DND-41 (cell line): Measurements from ENCODE around the gene SLC35F6.
"Not testable (repeated sequence)": the region's sequence is repeated elsewhere in the genome, so short reads cannot be mapped to it uniquely, and the experiment has no call there.

ENCODE experiments used
- ATAC-seq: fragments of 200-7000 bp; cut with Tn5 transposase; 3 replicates; pipeline ENCODE4 v1.9.1; 2021; ENCODE audit warnings: low read depth; ENCODE audit not compliant: insufficient read depth
- DNase-seq: peaks from one replicate; pipeline ENCODE4 v3.0.0-alpha.2; 2020
- H2AFZ ChIP-seq: 2 replicates; pipeline ENCODE4 v1.6.0; 2012; ENCODE audit warnings: low read depth, low read length
- H3K27ac ChIP-seq: 2 replicates; pipeline ENCODE4 v1.5.1; 2012; ENCODE audit warnings: low read length, inconsistent platforms
- H3K27me3 ChIP-seq: fragments of 200-600 bp; sonication (generic); 2 replicates; pipeline ENCODE4 v1.6.0; 2012; ENCODE audit warnings: low read length, mild to moderate bottlenecking, inconsistent platforms; ENCODE audit not compliant: insufficient read depth, poor library complexity
- H3K36me3 ChIP-seq: 2 replicates; pipeline ENCODE4 v1.5.1; 2012; ENCODE audit warnings: low read length, inconsistent platforms; ENCODE audit not compliant: insufficient read depth
- H3K4me1 ChIP-seq: 2 replicates; pipeline ENCODE4 v1.5.1; 2012; ENCODE audit warnings: mild to moderate bottlenecking, low read length; ENCODE audit not compliant: insufficient read depth
- H3K4me2 ChIP-seq: 2 replicates; pipeline ENCODE4 v1.6.0; 2012; ENCODE audit warnings: mild to moderate bottlenecking, moderate library complexity, low read length, inconsistent platforms; ENCODE audit not compliant: insufficient read depth
- H3K4me3 ChIP-seq, 2 experiments: fragments of 200-600 bp in 1 of 2; shearing (Covaris generic) in 1 of 2; 2 replicates each; pipeline ENCODE4 v1.5.1; 2012 to 2016; ENCODE audit warnings: inconsistent platforms in 2 of 2, low read length in 2 of 2, mild to moderate bottlenecking in 2 of 2, low read depth in 1 of 2, moderate library complexity in 1 of 2
- H3K79me2 ChIP-seq: 2 replicates; pipeline ENCODE4 v1.6.0; 2012; ENCODE audit warnings: low read length, inconsistent platforms; ENCODE audit not compliant: insufficient read depth
- H3K9ac ChIP-seq: 2 replicates; pipeline ENCODE4 v1.6.0; 2012; ENCODE audit warnings: low read depth, mild to moderate bottlenecking, inconsistent platforms, low read length, moderate library complexity
- H3K9me3 ChIP-seq: 2 replicates; pipeline ENCODE4 v1.5.1; 2012; ENCODE audit warnings: low read length, moderate library complexity, mild to moderate bottlenecking, inconsistent platforms; ENCODE audit not compliant: insufficient read depth, severe bottlenecking
- H4K20me1 ChIP-seq: 2 replicates; pipeline ENCODE4 v1.6.0; 2012; ENCODE audit warnings: low read length; ENCODE audit not compliant: insufficient read depth
- EZH2 ChIP-seq: IDR thresholded peaks from 3 replicates; pipeline ENCODE4 v1.6.1; 2012; ENCODE audit warnings: borderline replicate concordance, low read depth, mild to moderate bottlenecking, moderate library complexity, low read length, inconsistent platforms; ENCODE audit not compliant: severe bottlenecking
- TF ChIP-seq, protein P1 (sequence below): IDR thresholded peaks from 2 replicates; pipeline ENCODE4 v1.5.1; 2012; ENCODE audit warnings: borderline replicate concordance, low read length, moderate library complexity, mild to moderate bottlenecking; ENCODE audit not compliant: poor library complexity, severe bottlenecking; ENCODE audit errors: extremely low read depth

The SLC35F6 gene

DNA sequence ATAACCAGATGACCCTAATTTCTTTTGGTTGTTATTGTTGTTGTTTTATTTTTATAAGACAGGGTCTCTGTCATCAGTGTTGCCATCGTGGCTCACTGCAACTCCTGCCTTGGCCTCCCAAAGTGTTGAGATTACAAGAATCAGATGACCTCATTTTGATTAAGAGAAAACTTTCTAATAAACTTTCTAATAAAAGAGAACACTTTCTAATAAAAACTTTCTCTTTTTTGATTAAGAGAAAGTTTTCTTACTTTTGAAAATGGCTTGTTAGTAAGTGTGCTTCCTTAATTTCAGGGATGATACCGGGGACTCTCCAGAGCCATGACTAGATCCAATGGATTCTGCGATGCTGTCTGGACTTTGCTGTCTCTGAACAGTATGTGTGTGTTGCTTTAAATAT is 29.4 kb downstream of the SLC35F6 start:
- TF ChIP-seq EZH2, result no peak
- TF ChIP-seq, protein P1, sequence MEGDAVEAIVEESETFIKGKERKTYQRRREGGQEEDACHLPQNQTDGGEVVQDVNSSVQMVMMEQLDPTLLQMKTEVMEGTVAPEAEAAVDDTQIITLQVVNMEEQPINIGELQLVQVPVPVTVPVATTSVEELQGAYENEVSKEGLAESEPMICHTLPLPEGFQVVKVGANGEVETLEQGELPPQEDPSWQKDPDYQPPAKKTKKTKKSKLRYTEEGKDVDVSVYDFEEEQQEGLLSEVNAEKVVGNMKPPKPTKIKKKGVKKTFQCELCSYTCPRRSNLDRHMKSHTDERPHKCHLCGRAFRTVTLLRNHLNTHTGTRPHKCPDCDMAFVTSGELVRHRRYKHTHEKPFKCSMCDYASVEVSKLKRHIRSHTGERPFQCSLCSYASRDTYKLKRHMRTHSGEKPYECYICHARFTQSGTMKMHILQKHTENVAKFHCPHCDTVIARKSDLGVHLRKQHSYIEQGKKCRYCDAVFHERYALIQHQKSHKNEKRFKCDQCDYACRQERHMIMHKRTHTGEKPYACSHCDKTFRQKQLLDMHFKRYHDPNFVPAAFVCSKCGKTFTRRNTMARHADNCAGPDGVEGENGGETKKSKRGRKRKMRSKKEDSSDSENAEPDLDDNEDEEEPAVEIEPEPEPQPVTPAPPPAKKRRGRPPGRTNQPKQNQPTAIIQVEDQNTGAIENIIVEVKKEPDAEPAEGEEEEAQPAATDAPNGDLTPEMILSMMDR, result no peak
- no peak for ATAC-seq
- no peaks in the 10 kb centered on the region for H3K9me3 ChIP-seq
- H3K4me3 ChIP-seq, result no peak overlapping the region
- peaks cover 19% of the 10 kb centered on the region for H3K4me1 ChIP-seq
- H3K27me3 ChIP-seq, result no peaks in the 10 kb centered on the region
- peaks cover 24% of the 10 kb centered on the region; the same call in 1 of the 2 replicates for H4K20me1 ChIP-seq
- H3K79me2 ChIP-seq, result peaks cover 50% of the 10 kb centered on the region
- no peak for DNase-seq
- H2AFZ ChIP-seq, result no peak overlapping the region
- no peak overlapping the region for H3K9ac ChIP-seq
- no peak overlapping the region for H3K27ac ChIP-seq
- H3K4me2 ChIP-seq, result no peak overlapping the region
- H3K36me3 ChIP-seq, result peaks cover 90% of the 10 kb centered on the region

DNA sequence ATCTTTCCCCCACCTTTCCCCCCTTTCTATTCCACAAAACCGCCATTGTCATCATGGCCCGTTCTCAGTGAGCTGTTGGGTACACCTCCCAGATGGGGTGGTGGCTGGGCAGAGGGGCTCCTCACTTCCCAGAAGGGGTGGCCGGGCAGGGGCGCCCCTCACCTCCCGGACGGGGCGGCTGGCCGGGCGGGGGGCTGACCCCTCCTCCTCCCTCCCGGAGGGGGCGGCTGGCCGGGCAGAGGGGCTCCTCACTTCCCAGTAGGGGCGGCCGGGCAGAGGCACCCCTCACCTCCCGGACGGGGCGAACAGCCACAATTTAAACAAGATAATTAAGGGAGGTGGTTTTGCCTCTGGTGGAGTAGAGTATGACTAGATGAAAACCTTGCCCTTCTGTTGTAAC is 31.1 kb downstream of the SLC35F6 start:
- not testable (repeated sequence) for H3K9ac ChIP-seq, DNase-seq, H3K4me2 ChIP-seq, H3K9me3 ChIP-seq, H2AFZ ChIP-seq, H3K27me3 ChIP-seq, H3K27ac ChIP-seq, H3K4me1 ChIP-seq, H3K4me3 ChIP-seq, ATAC-seq
- Histone ChIP-seq H3K79me2 (peaks cover 34% of the 10 kb centered on the region), H3K36me3 (peaks cover 83% of the 10 kb centered on the region), H4K20me1 (peaks cover 11% of the 10 kb centered on the region; the same call in 1 of the 2 replicates)

GRCh38 chr2:26801328-26801727 is 37.2 kb downstream of the SLC35F6 start:
- no peak overlapping the region for H3K27ac ChIP-seq
- ATAC-seq, result no peak
- H3K27me3 ChIP-seq, result no peaks in the 10 kb centered on the region
- no peaks in the 10 kb centered on the region for H3K79me2 ChIP-seq
- no peak for DNase-seq
- peaks cover 4% of the 10 kb centered on the region; the same call in 1 of the 2 replicates for H4K20me1 ChIP-seq
- no peaks in the 10 kb centered on the region for H3K9me3 ChIP-seq
- H3K4me2 ChIP-seq, result no peak overlapping the region
- TF ChIP-seq, protein P1, result no peak
- no peak for TF ChIP-seq EZH2
- H3K4me3 ChIP-seq, result no peak overlapping the region
- peaks cover 38% of the 10 kb centered on the region for H3K36me3 ChIP-seq
- H3K9ac ChIP-seq, result no peak overlapping the region
- H2AFZ ChIP-seq, result no peak overlapping the region
- no peaks in the 10 kb centered on the region for H3K4me1 ChIP-seq

- no peaks in the 10 kb centered on the region for H3K79me2 ChIP-seq
- H3K4me1 ChIP-seq, result no peaks in the 10 kb centered on the region
- no peaks in the 10 kb centered on the region for H3K27me3 ChIP-seq
- H3K9ac ChIP-seq, result no peak overlapping the region
- peaks cover 33% of the 10 kb centered on the region for H3K36me3 ChIP-seq
- no peak overlapping the region for H2AFZ ChIP-seq
- 0 out of 2 replicates have a peak, but pooled peaks cover 4% of the 10 kb centered on the region for H4K20me1 ChIP-seq
- H3K4me2 ChIP-seq, result no peak overlapping the region
- H3K9me3 ChIP-seq, result no peaks in the 10 kb centered on the region
- H3K27ac ChIP-seq, result no peak overlapping the region
- H3K4me3 ChIP-seq, result no peak overlapping the region
- TF ChIP-seq EZH2, result no peak
- TF ChIP-seq, protein P1, result no peak
- ATAC-seq (peak; percentile 31; the same call in 1 of the 3 replicates), DNase-seq (no peak)
Observed at GRCh38 chr2:26801796-26802195, 37.7 kb downstream of the SLC35F6 start.
